HepG2 (cell line): ENCODE results near the gene SNUPN. TPM values are rescaled to one million over a fixed set of nuclear protein-coding genes. Genes with fewer than 3 reads are reported as not detected.

Experiments
- ATF4 ChIP-seq, 2 experiments: fragments of 450-650 bp in 1 of 2; sonication (generic) in 1 of 2; formaldehyde crosslinking; IDR thresholded peaks; 2 replicates each; pipeline versions ENCODE4 v1.5.0 to v1.8.0; 2020 to 2022; ENCODE audit warnings: mild to moderate bottlenecking in 1 of 2, missing genetic modification reagents in 1 of 2
- ATF7-NPFF ChIP-seq: sonication (generic); formaldehyde crosslinking; IDR thresholded peaks from 2 replicates; pipeline ENCODE4 v1.8.1; 2023; ENCODE audit warnings: mild to moderate bottlenecking, low read depth, missing genetic modification reagents, moderate library complexity
- GMEB1 ChIP-seq: sonication (generic); formaldehyde crosslinking; IDR thresholded peaks from 2 replicates; pipeline ENCODE4 v1.5.1; 2020; ENCODE audit warnings: missing genetic modification reagents, mild to moderate bottlenecking, borderline replicate concordance
- HBP1 ChIP-seq: IDR thresholded peaks from 2 replicates; pipeline ENCODE4 v1.6.1; 2016; ENCODE audit warnings: low read depth, control low read depth
- HOXA5 ChIP-seq: sonication (generic); formaldehyde crosslinking; IDR thresholded peaks from 2 replicates; pipeline ENCODE4 v1.4.0; 2020; ENCODE audit warnings: missing genetic modification reagents
- HOXA7 ChIP-seq: sonication (generic); formaldehyde crosslinking; IDR thresholded peaks from 2 replicates; pipeline ENCODE4 v1.8.1; 2022; ENCODE audit warnings: mild to moderate bottlenecking, missing genetic modification reagents, moderate library complexity
- KLF13 ChIP-seq: sonication (generic); formaldehyde crosslinking; IDR thresholded peaks from 2 replicates; pipeline ENCODE4 v1.4.0; 2020; ENCODE audit warnings: mild to moderate bottlenecking, missing genetic modification reagents
- KLF16 ChIP-seq, 2 experiments: sonication (generic) in 1 of 2; formaldehyde crosslinking in 1 of 2; IDR thresholded peaks; 2 replicates each; pipeline versions ENCODE4 v1.6.1 to v1.8.0; 2016 to 2023; ENCODE audit warnings: missing genetic modification reagents in 2 of 2, missing compliant biosample characterization in 1 of 2
- LCORL ChIP-seq, 2 experiments: fragments of 450-650 bp in 1 of 2; sonication (generic) in 1 of 2; formaldehyde crosslinking in 1 of 2; IDR thresholded peaks; 2 replicates each; pipeline versions ENCODE4 v1.5.0 to v1.6.1; 2017 to 2020; ENCODE audit warnings: antibody characterized with exemption in 1 of 2, missing genetic modification reagents in 1 of 2
- MIER2 ChIP-seq: IDR thresholded peaks from 2 replicates; pipeline ENCODE4 v1.6.1; 2016; ENCODE audit warnings: missing biosample characterization, missing genetic modification reagents
- MTF1 ChIP-seq: sonication (generic); formaldehyde crosslinking; IDR thresholded peaks from 2 replicates; pipeline ENCODE4 v1.5.0; 2020; ENCODE audit warnings: missing genetic modification reagents
- MXI1 ChIP-seq: IDR thresholded peaks from 3 replicates; pipeline ENCODE4 v1.6.1; 2012; ENCODE audit warnings: low read depth, low read length, inconsistent platforms, borderline replicate concordance
- RAD21 ChIP-seq: fragments of 450-650 bp; formaldehyde crosslinking; IDR thresholded peaks from 2 replicates; pipeline ENCODE4 v1.5.0; 2020; ENCODE audit warnings: mild to moderate bottlenecking
- SAP130 ChIP-seq: IDR thresholded peaks from 2 replicates; pipeline ENCODE4 v1.6.1; 2016; ENCODE audit warnings: low read depth
- SCMH1 ChIP-seq: sonication (generic); formaldehyde crosslinking; IDR thresholded peaks from 2 replicates; pipeline ENCODE4 v1.9.0; 2021; ENCODE audit warnings: missing genetic modification reagents, mild to moderate bottlenecking, borderline replicate concordance
- TAF1 ChIP-seq: sonication (generic); formaldehyde crosslinking; IDR thresholded peaks from 2 replicates; pipeline ENCODE4 v1.4.0; 2020; ENCODE audit warnings: missing genetic modification reagents
- TERF1 ChIP-seq: sonication (generic); formaldehyde crosslinking; IDR thresholded peaks from 2 replicates; pipeline ENCODE4 v1.8.0; 2022; ENCODE audit warnings: mild to moderate bottlenecking, missing genetic modification reagents, moderate library complexity
- TFAP4 ChIP-seq: sonication (generic); IDR thresholded peaks from 2 replicates; pipeline ENCODE4 v1.6.1; 2016; ENCODE audit warnings: low read depth, borderline replicate concordance
- ZBTB38 ChIP-seq: sonication (generic); formaldehyde crosslinking; IDR thresholded peaks from 2 replicates; pipeline ENCODE4 v1.5.1; 2020; ENCODE audit warnings: mild to moderate bottlenecking, missing genetic modification reagents
- ZFP91 ChIP-seq: sonication (generic); formaldehyde crosslinking; IDR thresholded peaks from 2 replicates; pipeline ENCODE4 v1.9.0; 2022; ENCODE audit warnings: missing genetic modification reagents, mild to moderate bottlenecking, borderline replicate concordance
- ZNF44 ChIP-seq: sonication (generic); formaldehyde crosslinking; IDR thresholded peaks from 2 replicates; pipeline ENCODE4 v1.5.1; 2020; ENCODE audit warnings: mild to moderate bottlenecking, missing genetic modification reagents
- ZNF564 ChIP-seq: sonication (generic); formaldehyde crosslinking; IDR thresholded peaks from 2 replicates; pipeline ENCODE4 v1.8.1; 2023; ENCODE audit warnings: mild to moderate bottlenecking, missing genetic modification reagents
- ZSCAN25 ChIP-seq: sonication (generic); formaldehyde crosslinking; IDR thresholded peaks from 2 replicates; pipeline ENCODE4 v1.8.0; 2022; ENCODE audit warnings: mild to moderate bottlenecking, missing genetic modification reagents
- polyA plus RNA-seq, 8 experiments: library from polyadenylated mRNA; depleted of rRNA in 3 of 8; stranded (reverse) in 7 of 8; unstranded in 1 of 8; fragments of >200 nt; fragmentation: Illumina TruSeq in 4 of 8; extraction: Trizol in 4 of 8; gene quantifications; 2 replicates each; pipeline versions ENCODE4 v1.2.1 to v1.2.3, GENCODE V29; 2011 to 2016; ENCODE audit warnings: low read depth in 4 of 8, missing spikeins in 1 of 8, mixed read lengths in 1 of 8; ENCODE audit not compliant: insufficient read depth in 1 of 8
- total RNA-seq, 5 experiments: library from RNA; depleted of rRNA; stranded (reverse); fragments of >200 nt; fragmentation: Illumina TruSeq; extraction: Trizol; gene quantifications; 2 replicates each; pipeline ENCODE4 v1.2.3, GENCODE V29; 2016; ENCODE audit warnings: low read depth in 1 of 5

The SNUPN gene
- total and polyA plus RNA-seq, 2 of the 13 experiments (the other 11 are each of a cell fraction or from before 2014, with no cell fraction given), result 9.0 to 16.4 TPM

GRCh38 chr15:75666823-75667501, 41.4 kb upstream of the SNUPN start (continued):
- no peak for TF ChIP-seq HOXA7 (CRISPR knock-in tag)
- no peak for TF ChIP-seq KLF13 (CRISPR knock-in tag)
- TF ChIP-seq ZNF564 (CRISPR knock-in tag), result no peak
- no peak for TF ChIP-seq MIER2
- TF ChIP-seq ATF7-NPFF (CRISPR knock-in tag), result no peak
- no peak for TF ChIP-seq GMEB1 (CRISPR knock-in tag)
- peak; percentile 21; the same call in 1 of the 2 replicates for TF ChIP-seq SAP130 (CRISPR knock-in tag)
- no peak for TF ChIP-seq RAD21 (CRISPR knock-in tag)
- no peak for TF ChIP-seq ZBTB38 (CRISPR knock-in tag)
- no peak for TF ChIP-seq SCMH1 (CRISPR knock-in tag)
- TF ChIP-seq LCORL (IDR thresholded peaks at IDR 0.05), result no peak
- TF ChIP-seq LCORL (CRISPR knock-in tag; IDR thresholded peaks at IDR 0.05), result no peak
- TF ChIP-seq TAF1, result no peak
- peak; percentile 65; the same call in 1 of the 2 replicates for TF ChIP-seq TFAP4
- no peak for TF ChIP-seq ZFP91 (CRISPR knock-in tag)
- TF ChIP-seq HBP1, result no peak
- TF ChIP-seq ATF4 (CRISPR knock-in tag; IDR thresholded peaks at IDR 0.05), result no peak
- no peak for TF ChIP-seq MTF1
- no peak for TF ChIP-seq KLF16 (CRISPR knock-in tag; IDR thresholded peaks at IDR 0.05)
- TF ChIP-seq MXI1, result 0 out of 3 replicates have a peak, but pooled peaks have one; percentile 32
- no peak for TF ChIP-seq TERF1 (CRISPR knock-in tag)
- no peak for TF ChIP-seq ZSCAN25
- no peak for TF ChIP-seq HOXA5 (CRISPR knock-in tag)
- TF ChIP-seq ZNF44, result no peak
